MM.1S (cell line): ENCODE results near the gene SLC25A48.

ENCODE experiments used
- DNase-seq: peaks from one replicate; pipeline ENCODE4 v3.0.0-alpha.2; 2015
- H2AFZ ChIP-seq: fragments of 300-600 bp; sonication (generic); 2 replicates; pipeline ENCODE4 v1.6.0; 2016; ENCODE audit warnings: antibody characterized with exemption, low read length
- H3F3A ChIP-seq: fragments of 300-600 bp; sonication (generic); 2 replicates; pipeline ENCODE4 v1.6.1; 2016; ENCODE audit warnings: mild to moderate bottlenecking, antibody characterized with exemption, low read length, moderate library complexity, mixed read lengths; ENCODE audit not compliant: insufficient read depth
- H3K27ac ChIP-seq: fragments of 300-600 bp; sonication (generic); 2 replicates; pipeline ENCODE4 v1.5.1; 2016; ENCODE audit warnings: mild to moderate bottlenecking, low read length
- H3K27me3 ChIP-seq: fragments of 300-600 bp; sonication (generic); replicated peaks from 2 replicates; pipeline ENCODE4 v1.6.0; 2016; ENCODE audit warnings: low read length; ENCODE audit not compliant: insufficient read depth
- H3K36me3 ChIP-seq: fragments of 300-600 bp; sonication (generic); replicated peaks from 2 replicates; pipeline ENCODE4 v1.6.1; 2016; ENCODE audit warnings: mild to moderate bottlenecking, low read length, mixed read lengths; ENCODE audit not compliant: insufficient read depth
- H3K4me1 ChIP-seq: fragments of 300-600 bp; sonication (generic); 2 replicates; pipeline ENCODE4 v1.6.1; 2016; ENCODE audit warnings: low read length, mixed read lengths
- H3K4me2 ChIP-seq: fragments of 300-600 bp; sonication (generic); 2 replicates; pipeline ENCODE4 v1.6.0; 2016; ENCODE audit warnings: low read depth, low read length
- H3K4me3 ChIP-seq: fragments of 300-600 bp; sonication (generic); 2 replicates; pipeline ENCODE4 v1.5.1; 2016; ENCODE audit warnings: low read length, mixed read lengths
- H3K79me2 ChIP-seq: fragments of 300-600 bp; sonication (generic); 2 replicates; pipeline ENCODE4 v1.6.1; 2016; ENCODE audit warnings: mixed run types, low read length, mixed read lengths
- H3K9ac ChIP-seq: fragments of 300-600 bp; sonication (generic); 2 replicates; pipeline ENCODE4 v1.6.1; 2016; ENCODE audit warnings: low read length, mixed read lengths
- H3K9me2 ChIP-seq: fragments of 300-600 bp; sonication (generic); replicated peaks from 2 replicates; pipeline ENCODE4 v1.6.1; 2016; ENCODE audit warnings: mild to moderate bottlenecking, low read length, mixed read lengths; ENCODE audit not compliant: insufficient read depth
- H3K9me3 ChIP-seq: fragments of 300-600 bp; sonication (generic); replicated peaks from 2 replicates; pipeline ENCODE4 v1.6.1; 2016; ENCODE audit warnings: mild to moderate bottlenecking, low read length, mixed read lengths; ENCODE audit not compliant: insufficient read depth
- H4K20me1 ChIP-seq: fragments of 300-600 bp; sonication (generic); 2 replicates; pipeline ENCODE4 v1.6.1; 2016; ENCODE audit warnings: mild to moderate bottlenecking, low read length, moderate library complexity, mixed read lengths; ENCODE audit not compliant: insufficient read depth
- EZH2 ChIP-seq: fragments of 300-600 bp; sonication (generic); optimal IDR thresholded peaks from 2 replicates; pipeline ENCODE3; 2017; ENCODE audit warnings: low read depth, mild to moderate bottlenecking, antibody characterized with exemption, low read length, mixed read lengths
- EZH2phosphoT487 ChIP-seq: fragments of 300-600 bp; sonication (generic); IDR thresholded peaks from 2 replicates; pipeline ENCODE4 v1.6.1; 2018; ENCODE audit warnings: antibody characterized with exemption, low read length
- TF ChIP-seq, protein P1 (sequence below): fragments of 300-600 bp; sonication (generic); IDR thresholded peaks from 2 replicates; pipeline ENCODE4 v1.5.1; 2016; ENCODE audit warnings: antibody characterized with exemption, low read length, mixed read lengths

Gene SLC25A48

DNA sequence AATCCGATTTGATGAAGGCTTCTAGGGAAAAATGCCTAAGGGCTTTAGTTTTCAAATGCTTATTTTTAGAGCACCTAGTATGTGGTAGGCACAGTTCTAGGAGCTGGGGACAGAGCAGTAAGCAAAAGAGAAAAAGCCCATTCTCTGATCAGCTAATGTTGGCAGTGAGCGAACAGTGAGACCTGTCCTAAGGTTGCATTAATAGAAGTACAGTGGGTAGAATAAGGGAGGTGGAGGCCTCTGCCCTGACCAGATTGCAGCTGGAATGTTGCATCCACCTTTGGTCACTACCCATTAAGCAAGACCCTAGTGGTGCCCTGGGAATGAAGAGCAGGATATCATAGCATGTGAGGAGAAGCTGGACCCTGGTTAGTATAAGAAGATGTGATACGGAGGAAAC lies 41.1 kb downstream of the SLC25A48 start:
- Histone ChIP-seq H3K9ac (no peak overlapping the region), H3K9me3 (no peaks in the 10 kb centered on the region), H3F3A (no peaks in the 10 kb centered on the region), H3K36me3 (no peaks in the 10 kb centered on the region), H4K20me1 (no peaks in the 10 kb centered on the region), H3K4me2 (no peak overlapping the region), H3K27ac (no peak overlapping the region), H3K9me2 (no peaks in the 10 kb centered on the region), H3K4me3 (no peak overlapping the region), H2AFZ (no peak overlapping the region), H3K4me1 (no peaks in the 10 kb centered on the region), H3K27me3 (no peaks in the 10 kb centered on the region), H3K79me2 (no peaks in the 10 kb centered on the region)
- TF ChIP-seq EZH2 (no peak), EZH2phosphoT487 (no peak)
- TF ChIP-seq, protein P1, sequence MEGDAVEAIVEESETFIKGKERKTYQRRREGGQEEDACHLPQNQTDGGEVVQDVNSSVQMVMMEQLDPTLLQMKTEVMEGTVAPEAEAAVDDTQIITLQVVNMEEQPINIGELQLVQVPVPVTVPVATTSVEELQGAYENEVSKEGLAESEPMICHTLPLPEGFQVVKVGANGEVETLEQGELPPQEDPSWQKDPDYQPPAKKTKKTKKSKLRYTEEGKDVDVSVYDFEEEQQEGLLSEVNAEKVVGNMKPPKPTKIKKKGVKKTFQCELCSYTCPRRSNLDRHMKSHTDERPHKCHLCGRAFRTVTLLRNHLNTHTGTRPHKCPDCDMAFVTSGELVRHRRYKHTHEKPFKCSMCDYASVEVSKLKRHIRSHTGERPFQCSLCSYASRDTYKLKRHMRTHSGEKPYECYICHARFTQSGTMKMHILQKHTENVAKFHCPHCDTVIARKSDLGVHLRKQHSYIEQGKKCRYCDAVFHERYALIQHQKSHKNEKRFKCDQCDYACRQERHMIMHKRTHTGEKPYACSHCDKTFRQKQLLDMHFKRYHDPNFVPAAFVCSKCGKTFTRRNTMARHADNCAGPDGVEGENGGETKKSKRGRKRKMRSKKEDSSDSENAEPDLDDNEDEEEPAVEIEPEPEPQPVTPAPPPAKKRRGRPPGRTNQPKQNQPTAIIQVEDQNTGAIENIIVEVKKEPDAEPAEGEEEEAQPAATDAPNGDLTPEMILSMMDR, result no peak
- no peak for DNase-seq

DNA sequence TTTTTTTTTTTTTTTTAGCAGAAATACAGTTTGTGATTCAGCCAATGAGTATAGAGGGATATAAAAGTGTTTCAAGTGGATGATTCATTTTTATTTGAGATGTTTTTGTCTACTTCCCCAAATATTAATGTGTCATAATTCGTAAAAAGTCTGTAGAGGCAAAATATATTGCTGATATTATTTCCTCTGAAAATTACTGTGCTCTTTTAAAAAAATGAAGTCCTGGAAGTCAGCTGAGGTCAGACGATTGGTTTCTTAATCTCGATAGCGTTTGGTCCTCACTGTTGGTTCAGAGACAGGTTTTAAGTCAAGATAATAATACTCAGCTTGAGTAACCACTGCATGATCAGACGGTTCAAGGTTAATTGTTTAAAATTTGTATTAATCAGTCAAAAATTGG lies 41.7 kb downstream of the SLC25A48 start:
- H2AFZ ChIP-seq, result no peak overlapping the region
- no peaks in the 10 kb centered on the region for H3K36me3 ChIP-seq
- no peak for TF ChIP-seq EZH2phosphoT487
- TF ChIP-seq EZH2, result no peak
- TF ChIP-seq, protein P1, result no peak
- no peaks in the 10 kb centered on the region for H3K4me1 ChIP-seq
- no peak overlapping the region for H3K4me3 ChIP-seq
- no peak overlapping the region for H3K27ac ChIP-seq
- no peak overlapping the region for H3K4me2 ChIP-seq
- H3K9me3 ChIP-seq, result no peaks in the 10 kb centered on the region
- no peaks in the 10 kb centered on the region for H3F3A ChIP-seq
- no peak for DNase-seq
- H3K9ac ChIP-seq, result no peak overlapping the region
- H3K9me2 ChIP-seq, result no peaks in the 10 kb centered on the region
- H4K20me1 ChIP-seq, result no peaks in the 10 kb centered on the region
- no peaks in the 10 kb centered on the region for H3K79me2 ChIP-seq
- H3K27me3 ChIP-seq, result no peaks in the 10 kb centered on the region

DNA sequence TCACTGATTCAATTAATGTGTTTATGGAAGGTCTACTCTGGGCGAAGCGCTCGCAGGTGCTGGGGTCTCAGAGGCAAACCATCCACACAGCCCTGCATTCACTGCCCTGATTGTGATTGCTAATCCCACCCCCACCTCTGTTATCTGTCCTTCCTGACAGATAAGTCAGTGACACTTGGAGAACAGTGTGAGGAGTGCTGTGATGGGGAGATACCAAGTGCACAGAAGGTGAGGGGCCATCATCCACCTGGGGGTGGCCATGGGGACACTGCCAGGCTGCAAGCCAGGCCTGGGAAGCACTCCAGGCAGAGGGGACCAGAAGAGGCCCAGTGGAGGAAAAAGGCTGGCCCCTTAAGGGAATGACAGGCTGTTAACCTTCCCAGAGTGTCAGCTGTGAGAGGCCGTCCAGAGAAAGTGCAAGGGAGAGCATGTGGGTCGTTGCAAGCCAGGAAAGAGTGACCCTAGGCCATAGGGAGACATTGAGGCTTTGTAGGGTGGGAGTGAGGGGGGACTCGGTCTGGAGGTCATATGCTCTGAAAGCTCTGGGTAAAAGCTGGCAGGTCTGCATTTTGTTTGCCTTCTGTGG lies 43.2 kb downstream of the SLC25A48 start:
- H3K4me2 ChIP-seq, result no peak overlapping the region

More for the DNA sequence above, 43.2 kb downstream of the SLC25A48 start:
- H3K36me3 ChIP-seq, result no peaks in the 10 kb centered on the region
- no peak for DNase-seq
- H3K4me1 ChIP-seq, result no peaks in the 10 kb centered on the region
- TF ChIP-seq, protein P1, result no peak
- no peak for TF ChIP-seq EZH2
- no peak for TF ChIP-seq EZH2phosphoT487
- H3K27me3 ChIP-seq, result no peaks in the 10 kb centered on the region
- H3K4me3 ChIP-seq, result no peak overlapping the region
- no peaks in the 10 kb centered on the region for H4K20me1 ChIP-seq
- no peaks in the 10 kb centered on the region for H3F3A ChIP-seq
- H3K27ac ChIP-seq, result no peak overlapping the region
- no peak overlapping the region for H2AFZ ChIP-seq
- no peak overlapping the region for H3K9ac ChIP-seq
- no peaks in the 10 kb centered on the region for H3K9me2 ChIP-seq
- H3K79me2 ChIP-seq, result no peaks in the 10 kb centered on the region
- H3K9me3 ChIP-seq, result no peaks in the 10 kb centered on the region
